WERI-Rb-1 (cell line): Measurements from ENCODE around the gene SOX11.
"Not testable (repeated sequence)": the region's sequence is repeated elsewhere in the genome, so short reads cannot be mapped to it uniquely, and the experiment has no call there.

Experiments
- DNase-seq: peaks from one replicate; pipeline ENCODE4 v3.0.0-alpha.2; 2020
- H3K27ac ChIP-seq: fragments of 250-450 bp; sonication (Bioruptor Pico); 2 replicates; pipeline ENCODE4 v1.5.1; 2020; ENCODE audit warnings: mild to moderate bottlenecking, moderate library complexity
- H3K27me3 ChIP-seq: fragments of 250-450 bp; sonication (Bioruptor Pico); 2 replicates; pipeline ENCODE4 v1.5.1; 2021; ENCODE audit warnings: mild to moderate bottlenecking, low read depth, moderate library complexity; ENCODE audit not compliant: insufficient read depth, severe bottlenecking
- H3K36me3 ChIP-seq: fragments of 250-450 bp; sonication (Bioruptor Pico); 2 replicates; pipeline ENCODE4 v1.5.1; 2020; ENCODE audit warnings: mild to moderate bottlenecking, moderate library complexity
- H3K4me3 ChIP-seq: 2 replicates; pipeline ENCODE4 v1.5.1; 2011; ENCODE audit warnings: low read depth, mild to moderate bottlenecking, control low read depth, low read length
- H3K9me3 ChIP-seq: fragments of 250-450 bp; sonication (Bioruptor Pico); 2 replicates; pipeline ENCODE4 v1.5.1; 2021; ENCODE audit warnings: mild to moderate bottlenecking, moderate library complexity; ENCODE audit not compliant: severe bottlenecking
- TF ChIP-seq, protein P1 (sequence below): IDR thresholded peaks from 2 replicates; pipeline ENCODE4 v1.5.1; 2011; ENCODE audit warnings: low read depth, mild to moderate bottlenecking, control low read depth, inconsistent platforms, low read length

SOX11 gene

DNA sequence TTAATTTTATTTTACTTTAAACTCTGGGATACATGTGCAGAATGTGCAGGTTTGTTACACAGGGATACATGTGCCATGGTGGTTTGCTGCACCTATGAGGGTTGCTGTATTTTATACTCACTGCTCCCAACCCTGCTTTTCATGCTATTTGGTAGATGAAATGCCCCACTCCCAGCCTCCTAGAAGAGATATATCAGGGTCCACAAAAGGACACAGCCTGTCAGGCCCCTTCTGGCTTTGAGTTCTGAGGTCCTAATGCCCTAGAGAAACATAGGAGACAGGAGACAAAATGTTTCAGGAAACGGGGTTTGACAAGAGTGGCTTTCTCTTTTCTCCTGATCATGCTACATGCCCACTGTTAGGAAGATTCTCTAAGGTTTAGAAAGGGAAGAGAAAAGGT, 27.1 kb upstream of the SOX11 start:
- no peak overlapping the region for H3K4me3 ChIP-seq
- TF ChIP-seq, protein P1, sequence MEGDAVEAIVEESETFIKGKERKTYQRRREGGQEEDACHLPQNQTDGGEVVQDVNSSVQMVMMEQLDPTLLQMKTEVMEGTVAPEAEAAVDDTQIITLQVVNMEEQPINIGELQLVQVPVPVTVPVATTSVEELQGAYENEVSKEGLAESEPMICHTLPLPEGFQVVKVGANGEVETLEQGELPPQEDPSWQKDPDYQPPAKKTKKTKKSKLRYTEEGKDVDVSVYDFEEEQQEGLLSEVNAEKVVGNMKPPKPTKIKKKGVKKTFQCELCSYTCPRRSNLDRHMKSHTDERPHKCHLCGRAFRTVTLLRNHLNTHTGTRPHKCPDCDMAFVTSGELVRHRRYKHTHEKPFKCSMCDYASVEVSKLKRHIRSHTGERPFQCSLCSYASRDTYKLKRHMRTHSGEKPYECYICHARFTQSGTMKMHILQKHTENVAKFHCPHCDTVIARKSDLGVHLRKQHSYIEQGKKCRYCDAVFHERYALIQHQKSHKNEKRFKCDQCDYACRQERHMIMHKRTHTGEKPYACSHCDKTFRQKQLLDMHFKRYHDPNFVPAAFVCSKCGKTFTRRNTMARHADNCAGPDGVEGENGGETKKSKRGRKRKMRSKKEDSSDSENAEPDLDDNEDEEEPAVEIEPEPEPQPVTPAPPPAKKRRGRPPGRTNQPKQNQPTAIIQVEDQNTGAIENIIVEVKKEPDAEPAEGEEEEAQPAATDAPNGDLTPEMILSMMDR, result no peak
- H3K36me3 ChIP-seq, result no peaks in the 10 kb centered on the region
- no peaks in the 10 kb centered on the region for H3K9me3 ChIP-seq
- DNase-seq, result no peak
- no peak overlapping the region for H3K27ac ChIP-seq
- no peaks in the 10 kb centered on the region for H3K27me3 ChIP-seq

DNA sequence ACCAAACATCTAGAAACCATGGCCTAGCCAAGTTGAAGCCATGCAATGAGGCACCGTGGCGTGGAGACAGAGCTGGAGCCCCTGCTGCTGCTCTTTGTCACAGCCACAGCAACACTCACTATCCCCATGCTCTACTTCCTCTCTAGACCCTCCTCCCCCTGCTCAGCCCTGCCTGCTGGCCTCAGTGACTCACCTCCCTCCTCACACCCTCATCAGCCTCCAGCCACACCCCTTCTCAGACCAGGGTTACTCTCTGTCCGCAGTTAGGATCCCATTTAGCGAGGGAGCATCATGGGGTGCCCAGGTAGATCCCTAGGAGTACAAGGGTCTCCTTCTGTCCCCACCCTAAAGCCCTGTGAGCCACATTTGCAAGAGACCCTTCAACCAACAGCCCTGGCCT, 25.4 kb upstream of the SOX11 start:
- TF ChIP-seq, protein P1, result no peak
- Histone ChIP-seq H3K27ac (no peak overlapping the region), H3K27me3 (no peaks in the 10 kb centered on the region), H3K36me3 (no peaks in the 10 kb centered on the region), H3K4me3 (no peak overlapping the region), H3K9me3 (no peaks in the 10 kb centered on the region)
- no peak for DNase-seq

DNA sequence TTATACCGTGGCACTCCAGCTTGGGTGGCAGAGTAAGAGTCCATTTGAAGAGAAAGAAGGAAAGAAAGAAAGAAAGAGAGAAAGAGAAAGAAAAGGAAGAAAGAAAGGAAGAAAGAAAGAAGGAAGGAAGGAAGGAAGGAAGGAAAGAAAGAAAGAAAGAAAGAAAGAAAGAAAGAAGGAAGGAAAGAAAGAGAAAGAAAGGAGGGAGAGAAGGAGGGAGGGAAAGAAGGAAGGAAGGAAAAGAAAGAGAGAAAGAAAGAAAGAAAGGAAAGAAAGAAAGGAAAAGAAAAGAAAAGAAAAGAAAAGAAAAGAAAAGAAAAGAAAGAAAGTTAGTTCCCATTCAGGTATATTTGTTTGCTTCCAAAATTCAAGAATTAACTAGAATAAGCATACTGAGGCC, 24.5 kb upstream of the SOX11 start:
- not testable (repeated sequence) for DNase-seq, H3K27me3 ChIP-seq, H3K9me3 ChIP-seq, H3K4me3 ChIP-seq, H3K27ac ChIP-seq, H3K36me3 ChIP-seq

DNA sequence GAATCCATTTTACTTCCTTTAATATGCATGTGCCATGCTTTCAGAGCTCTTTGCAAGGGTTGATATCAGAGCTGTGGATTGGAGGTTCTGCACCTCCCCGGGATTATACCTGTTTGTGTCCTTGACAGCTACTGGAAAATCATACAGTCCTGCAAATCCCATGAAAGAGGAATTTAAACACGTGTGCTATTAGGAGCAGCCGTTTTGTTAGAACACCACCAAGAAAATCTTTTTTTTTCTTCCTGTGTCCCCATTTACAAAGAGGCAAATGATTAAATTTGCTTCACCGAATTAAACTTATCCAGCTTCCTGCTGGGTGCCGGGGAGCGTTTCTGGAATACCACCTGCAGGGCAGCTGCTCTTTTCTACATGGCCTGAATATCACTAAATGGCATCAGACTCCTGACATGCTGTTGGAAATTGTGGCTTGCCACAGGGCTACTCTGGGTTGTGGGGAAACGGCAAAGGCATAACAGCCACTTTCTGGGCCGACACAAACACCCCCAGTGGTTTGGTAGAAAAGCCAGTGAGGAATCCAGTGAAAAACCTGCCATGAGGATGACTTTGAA, 23.4 kb upstream of the SOX11 start:
- Histone ChIP-seq H3K27me3 (no peaks in the 10 kb centered on the region), H3K36me3 (no peaks in the 10 kb centered on the region), H3K9me3 (no peaks in the 10 kb centered on the region), H3K4me3 (no peak overlapping the region), H3K27ac (no peak overlapping the region)
- TF ChIP-seq, protein P1, result no peak
- no peak for DNase-seq

DNA sequence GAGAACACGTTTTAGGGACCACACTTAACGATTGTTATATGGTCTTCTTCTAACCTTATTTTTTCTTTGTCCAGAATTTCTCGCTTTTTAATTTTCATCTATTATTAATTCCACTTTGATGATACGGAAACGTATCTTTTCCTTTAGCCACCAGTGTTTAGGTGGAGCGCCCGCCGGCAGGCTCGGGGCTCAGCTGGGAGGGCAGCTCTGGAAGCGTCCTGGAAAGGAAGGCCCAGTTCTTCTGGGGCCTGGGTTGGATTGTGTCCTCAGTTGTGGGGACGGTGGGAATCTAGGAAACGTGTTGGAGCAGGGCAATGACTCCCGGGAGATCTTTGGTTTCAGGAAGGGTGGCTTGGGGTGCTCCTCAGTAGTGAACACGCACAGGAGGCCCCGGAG, 19.4 kb upstream of the SOX11 start:
- Histone ChIP-seq H3K27ac (peak overlapping the region; percentile 47), H3K9me3 (no peaks in the 10 kb centered on the region), H3K27me3 (no peaks in the 10 kb centered on the region), H3K4me3 (peak overlapping the region; percentile 47), H3K36me3 (no peaks in the 10 kb centered on the region)
- TF ChIP-seq, protein P1, result no peak
- no peak for DNase-seq

DNA sequence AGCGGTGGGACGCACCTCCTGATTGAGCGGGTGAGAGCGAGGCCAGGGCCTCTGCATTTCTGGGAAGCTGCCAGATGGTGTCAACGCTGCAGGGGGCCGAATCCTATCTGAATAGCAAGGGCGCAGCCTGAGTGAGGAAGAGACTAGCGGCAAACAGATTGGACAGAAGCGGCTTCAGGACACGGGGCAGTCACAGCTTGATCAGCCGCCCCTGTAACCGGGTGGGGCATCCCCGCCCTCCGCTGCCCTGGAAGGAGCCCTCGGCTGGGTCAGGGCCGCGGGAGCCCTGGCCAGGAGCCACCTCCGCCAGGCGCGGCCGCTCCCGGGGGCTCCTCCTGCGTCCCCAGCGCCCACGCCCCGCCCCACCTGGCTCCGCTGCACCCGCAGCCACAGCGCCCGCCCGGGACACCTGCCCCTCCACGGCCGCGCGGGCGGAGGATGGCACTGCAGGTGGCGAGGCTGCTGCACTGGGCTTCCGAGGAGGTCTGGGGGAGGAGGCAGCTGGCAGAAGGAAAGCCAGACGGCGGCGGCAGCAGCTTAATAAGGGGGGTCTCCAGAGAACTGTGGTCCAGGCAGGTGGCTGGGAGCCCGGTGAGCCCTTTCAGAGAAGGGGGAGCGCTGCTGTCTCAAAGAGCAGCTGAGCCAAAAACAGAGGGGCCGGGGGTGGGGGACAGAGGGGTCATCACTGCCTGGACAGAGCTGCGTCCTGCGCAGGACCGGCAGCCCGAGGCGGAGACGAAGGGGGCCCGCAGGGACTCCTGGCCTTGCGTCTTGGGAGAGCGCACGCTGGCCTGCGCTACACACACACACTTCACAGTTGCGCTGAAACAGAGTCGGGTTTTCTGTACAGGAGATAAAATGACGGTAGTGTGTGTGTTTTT, 18.8 kb upstream of the SOX11 start:
- H3K27ac ChIP-seq, result peak overlapping the region; percentile 47
- TF ChIP-seq, protein P1, result no peak
- peak; percentile 76 for DNase-seq
- peak overlapping the region; percentile 47 for H3K4me3 ChIP-seq
- no peaks in the 10 kb centered on the region for H3K36me3 ChIP-seq
- H3K9me3 ChIP-seq, result no peaks in the 10 kb centered on the region
- H3K27me3 ChIP-seq, result no peaks in the 10 kb centered on the region
